C4-2B (cell line): ENCODE measurements around the gene ZNF320.
"Not testable (repeated sequence)": the region's sequence is repeated elsewhere in the genome, so short reads cannot be mapped to it uniquely, and the experiment has no call there.

Source experiments
- ZFX ChIP-seq: fragments of 450-650 bp; IDR thresholded peaks from 2 replicates; pipeline ENCODE4 v1.6.1; 2017
- TF ChIP-seq, protein P1 (sequence below): fragments of 450-650 bp; conservative IDR thresholded peaks from 2 replicates; pipeline ENCODE4 v1.5.1; 2017; ENCODE audit warnings: mild to moderate bottlenecking

DNA sequence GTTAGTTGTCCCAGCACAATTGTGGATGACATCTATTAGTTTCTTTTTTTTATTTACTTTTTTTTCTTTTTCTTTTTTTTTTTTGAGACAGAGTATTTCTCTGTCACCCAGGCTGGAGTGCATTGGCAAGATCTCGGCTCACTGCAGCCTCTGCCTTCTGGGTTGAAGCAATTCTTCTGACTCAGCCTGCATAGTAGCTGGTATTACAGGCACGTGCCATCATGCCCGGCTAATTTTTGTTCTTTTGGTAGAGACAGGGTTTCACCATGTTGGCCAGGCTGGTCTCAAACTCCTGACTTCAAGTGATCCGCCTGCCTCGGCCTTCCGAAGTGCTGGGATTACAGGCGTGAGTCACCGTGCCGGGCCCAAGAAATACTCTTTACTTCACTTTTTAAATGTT lies 27.2 kb upstream of the ZNF320 start:
- TF ChIP-seq, protein P1, sequence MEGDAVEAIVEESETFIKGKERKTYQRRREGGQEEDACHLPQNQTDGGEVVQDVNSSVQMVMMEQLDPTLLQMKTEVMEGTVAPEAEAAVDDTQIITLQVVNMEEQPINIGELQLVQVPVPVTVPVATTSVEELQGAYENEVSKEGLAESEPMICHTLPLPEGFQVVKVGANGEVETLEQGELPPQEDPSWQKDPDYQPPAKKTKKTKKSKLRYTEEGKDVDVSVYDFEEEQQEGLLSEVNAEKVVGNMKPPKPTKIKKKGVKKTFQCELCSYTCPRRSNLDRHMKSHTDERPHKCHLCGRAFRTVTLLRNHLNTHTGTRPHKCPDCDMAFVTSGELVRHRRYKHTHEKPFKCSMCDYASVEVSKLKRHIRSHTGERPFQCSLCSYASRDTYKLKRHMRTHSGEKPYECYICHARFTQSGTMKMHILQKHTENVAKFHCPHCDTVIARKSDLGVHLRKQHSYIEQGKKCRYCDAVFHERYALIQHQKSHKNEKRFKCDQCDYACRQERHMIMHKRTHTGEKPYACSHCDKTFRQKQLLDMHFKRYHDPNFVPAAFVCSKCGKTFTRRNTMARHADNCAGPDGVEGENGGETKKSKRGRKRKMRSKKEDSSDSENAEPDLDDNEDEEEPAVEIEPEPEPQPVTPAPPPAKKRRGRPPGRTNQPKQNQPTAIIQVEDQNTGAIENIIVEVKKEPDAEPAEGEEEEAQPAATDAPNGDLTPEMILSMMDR: not testable (repeated sequence)
- not testable (repeated sequence) for TF ChIP-seq ZFX
